Gastrocnemius medialis (tissue), 4 donors: ENCODE data around the gene ELFN2. TPM values are rescaled to one million over a fixed set of nuclear protein-coding genes. Genes with fewer than 3 reads are reported as not detected.

Experiments used
- ATAC-seq, 2 donors: fragments of 150-250 bp; one replicate each; pipeline ENCODE4 v1.9.1; 2016
- DNase-seq, 2 donors: peaks; one replicate each; pipeline ENCODE4 v3.0.0-alpha.2; 2019
- H3K27ac ChIP-seq, 4 donors: fragments of 200-600 bp; sonication (generic); 1 replicate in 1 of 4; 2 replicates in 3 of 4; pipeline ENCODE4 v1.5.1; 2016 to 2018; ENCODE audit warnings: mild to moderate bottlenecking in 2 of 4, moderate library complexity in 1 of 4
- H3K27me3 ChIP-seq, 3 donors: fragments of 200-600 bp; sonication (generic) in 2 of 3; 1 replicate in 1 of 3; 2 replicates in 2 of 3; pipeline versions ENCODE4 v1.5.1 to v1.6.0; 2016 to 2019; ENCODE audit warnings: mild to moderate bottlenecking in 1 of 3, moderate library complexity in 1 of 3
- H3K36me3 ChIP-seq, 2 donors: fragments of 200-600 bp; sonication (generic) in 1 of 2; one replicate each; pipeline ENCODE4 v1.5.1; 2017 to 2018
- H3K4me1 ChIP-seq, 2 donors: fragments of 200-600 bp; sonication (generic) in 1 of 2; one replicate each; pipeline ENCODE4 v1.5.1; 2016 to 2017; ENCODE audit warnings: mild to moderate bottlenecking in 2 of 2
- H3K4me3 ChIP-seq, 4 donors: fragments of 200-600 bp; sonication (generic) in 3 of 4; 1 replicate in 1 of 4; 2 replicates in 3 of 4; pipeline ENCODE4 v1.5.1; 2016 to 2019; ENCODE audit warnings: mild to moderate bottlenecking in 2 of 4
- H3K9me3 ChIP-seq, 3 donors: fragments of 200-600 bp; sonication (generic) in 2 of 3; 1 replicate in 1 of 3; 2 replicates in 2 of 3; pipeline ENCODE4 v1.5.1; 2016 to 2019
- POLR2A ChIP-seq, 2 donors: fragments of 450-650 bp; IDR thresholded peaks; one replicate each; pipeline ENCODE4 v1.6.1; 2017; ENCODE audit warnings: antibody characterized with exemption in 2 of 2, mild to moderate bottlenecking in 2 of 2, moderate library complexity in 2 of 2
- in situ Hi-C, 4 donors: fragments of 200-750 bp; cut with MboI; loops; one replicate each; pipeline versions ENCODE4 v1.15.0 to v1.8.0; 2017; ENCODE audit warnings: low sequenced_read_pairs in 4 of 4
- intact Hi-C: fragments of 100-400 bp; cut with DNase I; formaldehyde crosslinking; loops from one replicate; pipeline ENCODE4 v1.15.1; 2023; ENCODE audit warnings: low total_unique reads
- total RNA-seq, 4 donors: library from RNA; depleted of rRNA; stranded (reverse); fragments of >200 nt; gene quantifications; one replicate each; pipeline versions ENCODE4 v1.1.0 to v1.2.3, GENCODE V29; 2016
- TF ChIP-seq, protein P1 (sequence below), 5 experiments: fragments of 450-650 bp in 3 of 5; fragments of 200-600 bp in 2 of 5; sonication (generic) in 2 of 5; IDR thresholded peaks in 4 of 5; conservative IDR thresholded peaks in 1 of 5; 1 replicate in 4 of 5; 2 replicates in 1 of 5; pipeline ENCODE4 v1.5.1; 2016 to 2019; ENCODE audit warnings: antibody characterized with exemption in 5 of 5, mild to moderate bottlenecking in 3 of 5, moderate library complexity in 3 of 5

The ELFN2 gene
- total RNA-seq, 4 donors from 2014 or later = 0.02 to 0.03 TPM; not detected in 2

DNA sequence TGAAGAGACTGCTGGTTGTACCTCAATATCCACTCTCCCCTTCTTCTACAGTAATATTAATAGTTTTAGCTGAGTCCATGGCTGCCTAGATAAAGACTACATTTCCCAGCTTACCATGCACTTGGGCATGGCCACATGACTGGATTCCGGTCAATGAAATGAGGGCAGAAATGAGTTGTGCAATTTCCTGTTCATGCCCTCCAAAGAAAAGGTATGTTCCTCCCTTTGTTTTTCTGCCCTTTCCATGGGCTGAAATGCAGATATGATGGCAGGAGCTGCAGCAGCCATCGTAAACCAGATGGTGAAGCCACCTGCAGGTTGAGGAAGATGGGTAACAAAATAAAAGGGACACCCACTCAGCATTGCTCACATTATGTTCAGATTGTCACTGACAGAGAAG is 15.3 kb upstream of the ELFN2 start:
- in situ Hi-C loops = no loop called here
- Histone ChIP-seq H3K4me3 (no peak overlapping the region), H3K36me3 (no peaks in the 10 kb centered on the region), H3K4me1 (no peaks in the 10 kb centered on the region), H3K27ac (no peak overlapping the region), H3K9me3 (no peaks in the 10 kb centered on the region), H3K27me3 (peaks cover 0 to 23% (median 16%) of the 10 kb centered on the region in 3 donors)
- no peak for DNase-seq
- TF ChIP-seq, protein P1, sequence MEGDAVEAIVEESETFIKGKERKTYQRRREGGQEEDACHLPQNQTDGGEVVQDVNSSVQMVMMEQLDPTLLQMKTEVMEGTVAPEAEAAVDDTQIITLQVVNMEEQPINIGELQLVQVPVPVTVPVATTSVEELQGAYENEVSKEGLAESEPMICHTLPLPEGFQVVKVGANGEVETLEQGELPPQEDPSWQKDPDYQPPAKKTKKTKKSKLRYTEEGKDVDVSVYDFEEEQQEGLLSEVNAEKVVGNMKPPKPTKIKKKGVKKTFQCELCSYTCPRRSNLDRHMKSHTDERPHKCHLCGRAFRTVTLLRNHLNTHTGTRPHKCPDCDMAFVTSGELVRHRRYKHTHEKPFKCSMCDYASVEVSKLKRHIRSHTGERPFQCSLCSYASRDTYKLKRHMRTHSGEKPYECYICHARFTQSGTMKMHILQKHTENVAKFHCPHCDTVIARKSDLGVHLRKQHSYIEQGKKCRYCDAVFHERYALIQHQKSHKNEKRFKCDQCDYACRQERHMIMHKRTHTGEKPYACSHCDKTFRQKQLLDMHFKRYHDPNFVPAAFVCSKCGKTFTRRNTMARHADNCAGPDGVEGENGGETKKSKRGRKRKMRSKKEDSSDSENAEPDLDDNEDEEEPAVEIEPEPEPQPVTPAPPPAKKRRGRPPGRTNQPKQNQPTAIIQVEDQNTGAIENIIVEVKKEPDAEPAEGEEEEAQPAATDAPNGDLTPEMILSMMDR (IDR thresholded peaks at IDR 0.05 in 4 of 5, conservative IDR thresholded peaks at IDR 0.05 in 1 of 5) = no peak
- TF ChIP-seq POLR2A (IDR thresholded peaks at IDR 0.05) = no peak
- ATAC-seq = no peak
- intact Hi-C loops = no loop called here

- Histone ChIP-seq H3K4me1 (no peaks in the 10 kb centered on the region), H3K36me3 (no peaks in the 10 kb centered on the region), H3K9me3 (no peaks in the 10 kb centered on the region), H3K27me3 (peaks cover 0 to 21% (median 16%) of the 10 kb centered on the region in 3 donors), H3K4me3 (no peak overlapping the region), H3K27ac (no peak overlapping the region)
- no peak for DNase-seq
- intact Hi-C loops = no loop called here
- TF ChIP-seq, protein P1 (IDR thresholded peaks at IDR 0.05 in 4 of 5, conservative IDR thresholded peaks at IDR 0.05 in 1 of 5) = no peak
- no peak for TF ChIP-seq POLR2A (IDR thresholded peaks at IDR 0.05)
- in situ Hi-C loops = no loop called here
- ATAC-seq = no peak
These were observed 14.9 kb upstream of the ELFN2 start for GRCh38 chr22:37442135-37442534.

DNA sequence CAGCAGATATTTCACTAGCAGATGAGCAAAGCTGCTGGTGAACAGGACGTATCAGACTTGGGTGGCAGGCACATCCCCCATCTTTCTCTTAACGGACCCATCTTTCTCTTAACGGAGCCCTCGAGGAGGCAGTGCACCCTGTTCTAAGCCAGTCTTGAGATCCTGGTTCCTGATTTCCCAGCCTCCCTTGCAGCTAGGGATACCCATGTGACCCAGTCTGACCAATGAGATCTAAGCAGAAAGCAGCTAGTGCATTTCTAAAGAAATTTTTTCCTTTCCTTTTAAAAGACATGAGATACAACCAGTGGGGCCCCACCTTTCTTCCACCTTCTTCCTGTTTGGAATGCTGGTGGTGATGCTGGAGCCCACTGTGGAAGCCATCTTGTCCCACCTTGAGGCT is 13.6 kb upstream of the ELFN2 start:
- peaks cover 0 to 20% (median 19%) of the 10 kb centered on the region in 3 donors for H3K27me3 ChIP-seq
- intact Hi-C loops (no loop called here), in situ Hi-C loops (no loop called here)
- no peak overlapping the region for H3K4me3 ChIP-seq
- no peak for TF ChIP-seq POLR2A (IDR thresholded peaks at IDR 0.05)
- H3K4me1 ChIP-seq = no peaks in the 10 kb centered on the region
- DNase-seq = no peak
- ATAC-seq = no peak
- no peaks in the 10 kb centered on the region for H3K9me3 ChIP-seq
- no peaks in the 10 kb centered on the region for H3K36me3 ChIP-seq
- H3K27ac ChIP-seq = no peak overlapping the region

DNA sequence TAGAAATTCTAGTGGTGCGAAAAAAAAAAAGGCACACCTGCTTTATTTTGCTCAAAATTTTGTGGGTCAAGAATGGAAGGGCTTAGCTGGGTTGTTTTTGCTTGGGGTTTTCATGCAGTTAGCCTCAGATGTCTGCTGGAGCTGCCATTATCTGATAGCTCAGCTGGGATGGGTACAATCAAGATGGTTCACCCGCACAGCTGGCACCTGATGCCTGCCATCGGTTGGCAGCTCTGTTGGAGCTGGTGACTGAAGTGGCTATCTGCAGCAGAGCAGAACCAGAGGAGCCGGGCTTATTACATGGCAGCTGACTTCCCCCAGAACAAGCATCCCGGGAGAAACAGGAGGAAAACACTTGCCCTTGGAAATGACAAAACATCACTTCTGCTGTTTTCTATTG is 12.1 kb upstream of the ELFN2 start:
- no peak for ATAC-seq
- intact Hi-C loops (no loop called here), in situ Hi-C loops (no loop called here)
- no peak overlapping the region for H3K27ac ChIP-seq
- no peaks in the 10 kb centered on the region for H3K4me1 ChIP-seq
- H3K4me3 ChIP-seq = no peak overlapping the region
- no peak for DNase-seq
- no peaks in the 10 kb centered on the region for H3K9me3 ChIP-seq
- TF ChIP-seq POLR2A (IDR thresholded peaks at IDR 0.05) = no peak
- TF ChIP-seq, protein P1 (IDR thresholded peaks at IDR 0.05 in 4 of 5, conservative IDR thresholded peaks at IDR 0.05 in 1 of 5) = no peak
- H3K27me3 ChIP-seq = peaks cover 0 to 27% (median 19%) of the 10 kb centered on the region in 3 donors
- H3K36me3 ChIP-seq = no peaks in the 10 kb centered on the region

GRCh38 chr22:37435970-37436603 is 8.8 kb upstream of the ELFN2 start:
- Histone ChIP-seq H3K27me3 (peaks cover 27 to 35% (median 28%) of the 10 kb centered on the region in 3 donors), H3K9me3 (no peaks in the 10 kb centered on the region), H3K27ac (no peak overlapping the region), H3K4me3 (no peak overlapping the region), H3K36me3 (no peaks in the 10 kb centered on the region), H3K4me1 (no peaks in the 10 kb centered on the region)
- in situ Hi-C loops (no loop called here), intact Hi-C loops (no loop called here)
- no peak for TF ChIP-seq POLR2A (IDR thresholded peaks at IDR 0.05)
- TF ChIP-seq, protein P1 (IDR thresholded peaks at IDR 0.05 in 4 of 5, conservative IDR thresholded peaks at IDR 0.05 in 1 of 5) = no peak
- ATAC-seq (no peak), DNase-seq (no peak)
